Measurements from ENCODE around the gene TP63.

DNA sequence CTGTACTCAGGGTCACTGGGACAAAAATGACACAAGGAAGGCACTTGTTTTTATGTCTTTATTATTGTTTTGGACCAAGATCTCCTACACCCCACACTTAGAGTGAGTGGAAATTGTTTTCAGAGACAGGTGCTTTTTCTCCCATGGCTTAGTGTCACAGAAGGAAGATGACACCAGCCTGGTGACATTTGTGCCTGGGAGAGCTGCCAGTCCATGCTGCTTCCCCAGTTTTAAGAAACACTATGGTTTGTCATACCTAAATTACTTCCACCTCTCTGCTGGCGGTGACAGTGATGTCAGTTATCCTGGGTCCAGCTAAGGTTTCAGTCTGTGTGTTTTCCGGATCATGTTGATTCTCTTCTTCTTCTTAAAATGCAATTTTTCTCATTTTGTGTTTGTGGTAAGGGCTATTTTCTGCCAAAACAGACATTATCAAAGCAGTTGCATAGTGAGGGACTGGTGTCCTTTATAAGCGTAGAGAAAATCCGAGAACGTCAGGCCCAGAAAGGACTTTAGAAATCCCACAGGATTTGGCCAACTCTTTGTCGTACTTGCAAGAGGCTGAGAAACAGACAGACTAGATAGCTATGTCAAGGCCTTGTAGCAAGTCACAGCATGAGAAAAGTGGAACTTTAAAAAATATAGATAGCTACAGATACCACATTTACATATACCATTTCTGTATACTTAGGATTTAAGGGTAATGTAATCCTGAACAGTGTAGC, 149.5 kb downstream of the TP63 start:
- TF ChIP-seq, protein P1, sequence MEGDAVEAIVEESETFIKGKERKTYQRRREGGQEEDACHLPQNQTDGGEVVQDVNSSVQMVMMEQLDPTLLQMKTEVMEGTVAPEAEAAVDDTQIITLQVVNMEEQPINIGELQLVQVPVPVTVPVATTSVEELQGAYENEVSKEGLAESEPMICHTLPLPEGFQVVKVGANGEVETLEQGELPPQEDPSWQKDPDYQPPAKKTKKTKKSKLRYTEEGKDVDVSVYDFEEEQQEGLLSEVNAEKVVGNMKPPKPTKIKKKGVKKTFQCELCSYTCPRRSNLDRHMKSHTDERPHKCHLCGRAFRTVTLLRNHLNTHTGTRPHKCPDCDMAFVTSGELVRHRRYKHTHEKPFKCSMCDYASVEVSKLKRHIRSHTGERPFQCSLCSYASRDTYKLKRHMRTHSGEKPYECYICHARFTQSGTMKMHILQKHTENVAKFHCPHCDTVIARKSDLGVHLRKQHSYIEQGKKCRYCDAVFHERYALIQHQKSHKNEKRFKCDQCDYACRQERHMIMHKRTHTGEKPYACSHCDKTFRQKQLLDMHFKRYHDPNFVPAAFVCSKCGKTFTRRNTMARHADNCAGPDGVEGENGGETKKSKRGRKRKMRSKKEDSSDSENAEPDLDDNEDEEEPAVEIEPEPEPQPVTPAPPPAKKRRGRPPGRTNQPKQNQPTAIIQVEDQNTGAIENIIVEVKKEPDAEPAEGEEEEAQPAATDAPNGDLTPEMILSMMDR (IDR thresholded peaks at IDR 0.05), result no peak
- no peak for TF ChIP-seq POLR2A (IDR thresholded peaks at IDR 0.05)

All from Peyer's patch (tissue), 4 donors.